Measurements from ENCODE around the gene ATG4D.

ATG4D gene

GRCh38 chr19:10543420-10544241 is at the start of gene ATG4D:
Gene ATG4D, plus strand, starts transcription at chr19:10543904. Its CDS starts 187 bp downstream, at chr19:10544091.
- peak; percentile 87 for DNase-seq

- no peak for DNase-seq
These were observed 46.3 kb upstream of the ATG4D start for GRCh38 chr19:10497371-10497770.

GRCh38 chr19:10499550-10500246 is 44.0 kb upstream of the ATG4D start:
- DNase-seq: no peak

- no peak for DNase-seq
These were observed 43.5 kb upstream of the ATG4D start for GRCh38 chr19:10500247-10500592.

- DNase-seq: no peak
These were observed 41.7 kb upstream of the ATG4D start for GRCh38 chr19:10501971-10502523.

GRCh38 chr19:10502524-10503001 is 41.1 kb upstream of the ATG4D start:
- peak; percentile 91 for DNase-seq

GRCh38 chr19:10503002-10503789 is 40.5 kb upstream of the ATG4D start, which contains the start of gene KEAP1:
Gene KEAP1, minus strand, starts transcription at chr19:10503356. Its CDS starts 3,323 bp downstream, at chr19:10500033.
- no peak for DNase-seq

GRCh38 chr19:10505583-10506229 is 38.0 kb upstream of the ATG4D start:
- DNase-seq: peak; percentile 85

GRCh38 chr19:10508036-10508435 is 35.7 kb upstream of the ATG4D start:
- DNase-seq: no peak

- no peak for DNase-seq
These were observed 35.0 kb upstream of the ATG4D start for GRCh38 chr19:10508707-10509106.

- DNase-seq: peak; percentile 67
These were observed 33.4 kb upstream of the ATG4D start for GRCh38 chr19:10510301-10510802.

GRCh38 chr19:10513223-10513622 is 30.5 kb upstream of the ATG4D start:
- DNase-seq: no peak

- DNase-seq: peak; percentile 51
These were observed 29.2 kb upstream of the ATG4D start for GRCh38 chr19:10514211-10515145.

- DNase-seq: peak; percentile 68
These were observed 27.7 kb upstream of the ATG4D start for GRCh38 chr19:10516064-10516385.

GRCh38 chr19:10516671-10517286 is 26.9 kb upstream of the ATG4D start:
- no peak for DNase-seq

- DNase-seq: no peak
These were observed 26.3 kb upstream of the ATG4D start, which contains the start of gene S1PR5 for GRCh38 chr19:10517361-10517759. Gene S1PR5, minus strand, starts transcription at chr19:10517447. Its CDS starts 2,436 bp downstream, at chr19:10515011.

- DNase-seq: no peak
These were observed 25.8 kb upstream of the ATG4D start for GRCh38 chr19:10517760-10518443.

- DNase-seq: no peak
These were observed 25.0 kb upstream of the ATG4D start for GRCh38 chr19:10518444-10519361.

GRCh38 chr19:10519421-10519820 is 24.3 kb upstream of the ATG4D start:
- no peak for DNase-seq

Measured in CD4-positive, alpha-beta T cell treated with Interleukin-12 subunit alpha and Interleukin-12 subunit beta, for 1 hour (primary cell).